Measurements from ENCODE around the gene GARIN5A.

Gene GARIN5A

GRCh38 chr19:50434525-50434924 lies 42.1 kb downstream of the GARIN5A start:
- H3K4me3 ChIP-seq (ENCODE audit: low read length) = peak overlapping the region; percentile 80
- H3K27ac ChIP-seq (ENCODE audit: low read depth, low read length) = peak overlapping the region; percentile 96
- H3K27me3 ChIP-seq (ENCODE audit: control insufficient read depth, low read length) = no peaks in the 10 kb centered on the region
- H3K9me3 ChIP-seq (ENCODE audit: control insufficient read depth, insufficient read depth, low read length) = no peaks in the 10 kb centered on the region
- H3K4me2 ChIP-seq (ENCODE audit: low read length) = peak overlapping the region; percentile 84
- TF ChIP-seq CTCF (IDR thresholded peaks at IDR 0.05; ENCODE audit: low read depth, low read length, poor library complexity, severe bottlenecking) = no peak
- no peak for TF ChIP-seq EZH2phosphoT487 (IDR thresholded peaks at IDR 0.05; ENCODE audit: borderline replicate concordance, low read length)
- no peaks in the 10 kb centered on the region for H4K20me1 ChIP-seq (ENCODE audit: control insufficient read depth, insufficient read depth, low read depth, low read length)
- peaks cover 35% of the 10 kb centered on the region for H3F3A ChIP-seq (ENCODE audit: control insufficient read depth, insufficient read depth)
- H3K4me1 ChIP-seq (ENCODE audit: control insufficient read depth, low read length) = peaks cover 61% of the 10 kb centered on the region
- H3K9me2 ChIP-seq (replicated peaks; ENCODE audit: control insufficient read depth, low read length) = no peaks in the 10 kb centered on the region
- peaks cover 12% of the 10 kb centered on the region for H3K79me2 ChIP-seq (ENCODE audit: control insufficient read depth, low read length)
- H3K36me3 ChIP-seq (ENCODE audit: control insufficient read depth, low read length) = peaks cover 36% of the 10 kb centered on the region

- peaks cover 12% of the 10 kb centered on the region for H3K79me2 ChIP-seq (ENCODE audit: control insufficient read depth, low read length)
- no peaks in the 10 kb centered on the region for H3K9me3 ChIP-seq (ENCODE audit: control insufficient read depth, insufficient read depth, low read length)
- no peaks in the 10 kb centered on the region for H3K9me2 ChIP-seq (replicated peaks; ENCODE audit: control insufficient read depth, low read length)
- no peaks in the 10 kb centered on the region for H4K20me1 ChIP-seq (ENCODE audit: control insufficient read depth, insufficient read depth, low read depth, low read length)
- peak overlapping the region; percentile 84 for H3K4me2 ChIP-seq (ENCODE audit: low read length)
- peaks cover 44% of the 10 kb centered on the region for H3F3A ChIP-seq (ENCODE audit: control insufficient read depth, insufficient read depth)
- H3K4me1 ChIP-seq (ENCODE audit: control insufficient read depth, low read length) = peaks cover 72% of the 10 kb centered on the region
- H3K36me3 ChIP-seq (ENCODE audit: control insufficient read depth, low read length) = peaks cover 43% of the 10 kb centered on the region
- TF ChIP-seq EZH2phosphoT487 (IDR thresholded peaks at IDR 0.05; ENCODE audit: borderline replicate concordance, low read length) (no peak), CTCF (IDR thresholded peaks at IDR 0.05; ENCODE audit: low read depth, low read length, poor library complexity, severe bottlenecking) (no peak)
- peak overlapping the region; percentile 96 for H3K27ac ChIP-seq (ENCODE audit: low read depth, low read length)
- H3K4me3 ChIP-seq (ENCODE audit: low read length) = peak overlapping the region; percentile 80
- no peaks in the 10 kb centered on the region for H3K27me3 ChIP-seq (ENCODE audit: control insufficient read depth, low read length)
Measured at GRCh38 chr19:50433201-50434180, 43.2 kb downstream of the GARIN5A start.

- Histone ChIP-seq H3K27ac (ENCODE audit: low read depth, low read length) (peak within 1 kb of the TSS; percentile 96), H3K27me3 (ENCODE audit: control insufficient read depth, low read length) (no peaks in the 10 kb centered on the region), H3F3A (ENCODE audit: control insufficient read depth, insufficient read depth) (peaks cover 55% of the 10 kb centered on the region)
Measured at GRCh38 chr19:50432221-50433028, 44.2 kb downstream of the GARIN5A start, which contains the start of gene MYBPC2. MYBPC2 (plus strand) TSS chr19:50432892; CDS start chr19:50432954, 62 bp downstream.

More at GRCh38 chr19:50432221-50433028, 44.2 kb downstream of the GARIN5A start, which contains the start of gene MYBPC2:
- H4K20me1 ChIP-seq (ENCODE audit: control insufficient read depth, insufficient read depth, low read depth, low read length) = no peaks in the 10 kb centered on the region
- peaks cover 12% of the 10 kb centered on the region for H3K79me2 ChIP-seq (ENCODE audit: control insufficient read depth, low read length)
- peak within 1 kb of the TSS; percentile 84 for H3K4me2 ChIP-seq (ENCODE audit: low read length)
- peak within 1 kb of the TSS; percentile 80 for H3K4me3 ChIP-seq (ENCODE audit: low read length)
- TF ChIP-seq EZH2phosphoT487 (IDR thresholded peaks at IDR 0.05; ENCODE audit: borderline replicate concordance, low read length) (no peak), CTCF (IDR thresholded peaks at IDR 0.05; ENCODE audit: low read depth, low read length, poor library complexity, severe bottlenecking) (no peak)
- peaks cover 43% of the 10 kb centered on the region for H3K36me3 ChIP-seq (ENCODE audit: control insufficient read depth, low read length)
- H3K9me2 ChIP-seq (replicated peaks; ENCODE audit: control insufficient read depth, low read length) = no peaks in the 10 kb centered on the region
- peaks cover 82% of the 10 kb centered on the region for H3K4me1 ChIP-seq (ENCODE audit: control insufficient read depth, low read length)
- no peaks in the 10 kb centered on the region for H3K9me3 ChIP-seq (ENCODE audit: control insufficient read depth, insufficient read depth, low read length)

Measured in DOHH2 (cell line).